SK-N-SH (cell line): ENCODE data around the gene KLC1. TPM values are rescaled to one million over a fixed set of nuclear protein-coding genes. Genes with fewer than 3 reads are reported as not detected.
A peak's percentile ranks its signal among the peaks of the same experiment; 100 is the strongest.

Source experiments
- CTCF ChIA-PET: fragments of 300-600, 350-600 bp; formaldehyde crosslinking; extraction: SDS; loops from one replicate; lab custom pipeline; 2021; lab: Yijun Ruan, JAX
- POLR2A ChIA-PET: fragments of 350-600 bp; sonication (Branson Sonifier 250); formaldehyde crosslinking; extraction: SDS; loops from one replicate; lab custom pipeline; 2020; ENCODE audit warnings: antibody characterized with exemption, inconsistent platforms; lab: Yijun Ruan, JAX
- DNase-seq: peaks from one replicate; pipeline ENCODE4 v3.0.0; 2012
- H2AFZ ChIP-seq: fragments of 200-600 bp; sonication (generic); 2 replicates; pipeline ENCODE4 v1.8.1; 2016; ENCODE audit warnings: antibody characterized with exemption, mild to moderate bottlenecking, low read depth
- H3F3A ChIP-seq: fragments of 200-600 bp; sonication (generic); replicated peaks from 2 replicates; pipeline ENCODE3; 2016; ENCODE audit warnings: antibody characterized with exemption, mild to moderate bottlenecking; ENCODE audit not compliant: insufficient read depth
- H3K27ac ChIP-seq, 2 experiments: fragments of 200-500 bp in 1 of 2; fragments of 200-600 bp in 1 of 2; sonication (Bioruptor generic) in 1 of 2; sonication (generic), shearing (Covaris generic) in 1 of 2; 2 replicates each; pipeline versions ENCODE4 v1.5.1 to v1.6.1; 2014 to 2016; ENCODE audit warnings: low read depth in 2 of 2, inconsistent platforms in 1 of 2, low read length in 1 of 2, mild to moderate bottlenecking in 1 of 2, mixed read lengths in 1 of 2
- H3K27me3 ChIP-seq: fragments of 200-600 bp; sonication (generic), shearing (Covaris generic); 2 replicates; pipeline ENCODE4 v1.6.1; 2016; ENCODE audit warnings: mixed run types; ENCODE audit not compliant: insufficient read depth
- H3K36me3 ChIP-seq, 2 experiments: fragments of 200-500 bp in 1 of 2; fragments of 200-600 bp in 1 of 2; sonication (Bioruptor generic) in 1 of 2; sonication (generic) in 1 of 2; replicated peaks in 1 of 2; 2 replicates each; pipeline versions ENCODE3 to v1.5.1; 2014 to 2016; ENCODE audit warnings: low read length in 1 of 2, mild to moderate bottlenecking in 1 of 2; ENCODE audit not compliant: insufficient read depth in 2 of 2, control insufficient read depth in 1 of 2
- H3K4me1 ChIP-seq, 2 experiments: fragments of 200-500 bp in 1 of 2; fragments of 200-600 bp in 1 of 2; sonication (Bioruptor generic) in 1 of 2; sonication (generic), shearing (Covaris generic) in 1 of 2; 2 replicates each; pipeline versions ENCODE4 v1.5.1 to v1.6.1; 2014 to 2016; ENCODE audit warnings: low read depth in 1 of 2, low read length in 1 of 2, mixed run types in 1 of 2; ENCODE audit not compliant: insufficient read depth in 2 of 2, control insufficient read depth in 1 of 2
- H3K4me2 ChIP-seq: fragments of 200-600 bp; sonication (generic), shearing (Covaris generic); 2 replicates; pipeline ENCODE4 v1.6.1; 2017; ENCODE audit warnings: mixed run types
- H3K4me3 ChIP-seq, 2 experiments: fragments of 200-500 bp in 1 of 2; fragments of 200-600 bp in 1 of 2; sonication (Bioruptor generic) in 1 of 2; sonication (generic), shearing (Covaris generic) in 1 of 2; 2 replicates each; pipeline versions ENCODE4 v1.5.1 to v1.8.1; 2014 to 2016; ENCODE audit warnings: low read depth in 2 of 2, inconsistent platforms in 1 of 2, low read length in 1 of 2, mild to moderate bottlenecking in 1 of 2, mixed read lengths in 1 of 2, moderate library complexity in 1 of 2
- H3K79me2 ChIP-seq: fragments of 200-600 bp; sonication (generic); 2 replicates; pipeline ENCODE4 v1.8.1; 2017; ENCODE audit warnings: mild to moderate bottlenecking; ENCODE audit not compliant: insufficient read depth
- H3K9ac ChIP-seq: fragments of 200-600 bp; sonication (generic); 2 replicates; pipeline ENCODE4 v1.6.1; 2017; ENCODE audit warnings: mixed run types
- H3K9me2 ChIP-seq: fragments of 200-600 bp; sonication (generic); 2 replicates; pipeline ENCODE4 v1.6.1; 2017; ENCODE audit warnings: mixed run types
- H3K9me3 ChIP-seq: fragments of 200-600 bp; sonication (generic); 2 replicates; pipeline ENCODE4 v1.6.1; 2017; ENCODE audit warnings: mixed run types, mild to moderate bottlenecking, moderate library complexity
- H4K20me1 ChIP-seq: fragments of 200-600 bp; sonication (generic); 2 replicates; pipeline ENCODE4 v1.6.1; 2017; ENCODE audit warnings: mild to moderate bottlenecking, mixed run types; ENCODE audit not compliant: insufficient read depth
- CTCF ChIP-seq: fragments of 200-600 bp; sonication (generic); IDR thresholded peaks from 2 replicates; pipeline ENCODE4 v1.6.1; 2017; ENCODE audit warnings: antibody characterized with exemption, mild to moderate bottlenecking, moderate library complexity
- EP300 ChIP-seq, 2 experiments: IDR thresholded peaks; 2 replicates each; pipeline versions ENCODE4 v1.4.0 to v1.6.1; 2012; ENCODE audit warnings: borderline replicate concordance in 1 of 2, low read depth in 1 of 2, low read length in 1 of 2
- EZH2phosphoT487 ChIP-seq: fragments of 200-600 bp; sonication (generic); IDR thresholded peaks from 2 replicates; pipeline ENCODE4 v1.6.1; 2017; ENCODE audit warnings: low read depth, mixed run types, mild to moderate bottlenecking, antibody characterized with exemption, moderate library complexity, borderline replicate concordance
- FOSL2 ChIP-seq: IDR thresholded peaks from 2 replicates; pipeline ENCODE4 v1.4.0; 2012; ENCODE audit warnings: low read depth, mild to moderate bottlenecking, moderate library complexity, borderline replicate concordance
- IRF3 ChIP-seq: fragments of 150-350 bp; IDR thresholded peaks from 2 replicates; pipeline ENCODE4 v1.6.1; 2016; ENCODE audit warnings: mild to moderate bottlenecking, low read depth, low read length
- JUND ChIP-seq: IDR thresholded peaks from 2 replicates; pipeline ENCODE4 v1.4.0; 2012
- NFIC ChIP-seq: IDR thresholded peaks from 2 replicates; pipeline ENCODE4 v1.4.0; 2012; ENCODE audit warnings: borderline replicate concordance
- POLR2AphosphoS5 ChIP-seq: IDR thresholded peaks from 2 replicates; pipeline ENCODE4 v1.6.1; 2012; ENCODE audit warnings: low read depth, low read length
- RCOR1 ChIP-seq: fragments of 150-350 bp; IDR thresholded peaks from 2 replicates; pipeline ENCODE4 v1.6.1; 2017; ENCODE audit warnings: antibody characterized with exemption, low read length
- REST ChIP-seq: IDR thresholded peaks from 2 replicates; pipeline ENCODE4 v1.6.1; 2012; ENCODE audit warnings: mild to moderate bottlenecking, low read depth, low read length, moderate library complexity
- RFX5 ChIP-seq: IDR thresholded peaks from 2 replicates; pipeline ENCODE4 v1.6.1; 2012; ENCODE audit warnings: mild to moderate bottlenecking, improper control_type of control experiment, low read length
- RXRA ChIP-seq: IDR thresholded peaks from 2 replicates; pipeline ENCODE4 v1.4.0; 2012; ENCODE audit warnings: low read depth, mild to moderate bottlenecking, borderline replicate concordance
- USF1 ChIP-seq: IDR thresholded peaks from 2 replicates; pipeline ENCODE4 v1.4.0; 2012; ENCODE audit warnings: low read depth, borderline replicate concordance
- WGBS: methylation state at CpG from one replicate; pipeline ENCODE4 v1.1.6; 2017; ENCODE audit warnings: low lambda C conversion rate; 5-methylcytosine and 5-hydroxymethylcytosine counted together
- polyA plus RNA-seq, 3 experiments: library from polyadenylated mRNA; depleted of rRNA; stranded (reverse); fragments of >200 nt; gene quantifications; 2 replicates each; pipeline ENCODE4 v1.2.3, GENCODE V29; 2012

KLC1 gene
- polyA plus RNA-seq, 1 of the 3 experiments (the other 2 are of a cell fraction): 308 TPM

- Histone ChIP-seq H3K27me3 (no peaks in the 10 kb centered on the region), H2AFZ (no peak overlapping the region), H3K9me2 (no peaks in the 10 kb centered on the region), H4K20me1 (no peaks in the 10 kb centered on the region), H3K36me3 (no peaks in the 10 kb centered on the region), H3K27ac (peak overlapping the region in 1 of 2 experiments; percentile 65; a peak in 1 of 4 replicates), H3K4me1 (peaks cover 9 to 17% of the 10 kb centered on the region in 2 experiments; a peak in 3 of 4 replicates), H3K4me2 (no peak overlapping the region), H3K9me3 (no peaks in the 10 kb centered on the region), H3K9ac (no peak overlapping the region), H3K79me2 (peaks cover 4% of the 10 kb centered on the region; the same call in 1 of the 2 replicates), H3F3A (peaks cover 6% of the 10 kb centered on the region), H3K4me3 (no peak overlapping the region)
- no peak for DNase-seq
- WGBS: 87% methylated on average over 15 of the region's 16 CpGs
- ChIA-PET POLR2A (interaction anchor here (0.7 kb wide), 1 partner anchor 616 kb away, joined by 3 read pairs; no protein-coding TSS in a partner anchor), CTCF (interaction anchor here (0.6 to 1.0 kb wide), 2 partner anchors 11 to 618 kb away, joined by 3 read pairs; no protein-coding TSS in a partner anchor)
- no peak for TF ChIP-seq USF1
- TF ChIP-seq JUND: no peak
- TF ChIP-seq POLR2AphosphoS5: no peak
- TF ChIP-seq EP300 (IDR thresholded peaks at IDR 0.05; ENCODE audit: borderline replicate concordance in 1 of 2, low read depth in 1 of 2, low read length in 1 of 2): no peak
- no peak for TF ChIP-seq NFIC
- TF ChIP-seq REST: no peak
- TF ChIP-seq FOSL2: no peak
- no peak for TF ChIP-seq RFX5
- TF ChIP-seq RCOR1: no peak
- no peak for TF ChIP-seq IRF3
- TF ChIP-seq RXRA: no peak
- no peak for TF ChIP-seq EZH2phosphoT487
- TF ChIP-seq CTCF: no peak
Measured at GRCh38 chr14:103623883-103624482, 5.0 kb upstream of the KLC1 start.
